Skeletal muscle tissue (tissue), 4 donors: Measurements from ENCODE around the gene LYPD3. TPM values are rescaled to one million over a fixed set of nuclear protein-coding genes. Genes with fewer than 3 reads are reported as not detected.

Source experiments
- H3K27ac ChIP-seq: one replicate; pipeline ENCODE4 v1.7.0; 2013; ENCODE audit warnings: mild to moderate bottlenecking, low read depth, low read length, inconsistent platforms
- H3K27me3 ChIP-seq, 3 donors: one replicate each; pipeline ENCODE4 v1.7.0; 2013; ENCODE audit warnings: low read length in 3 of 3; ENCODE audit not compliant: control insufficient read depth in 3 of 3, insufficient read depth in 3 of 3
- H3K36me3 ChIP-seq, 3 donors: one replicate each; pipeline ENCODE4 v1.7.0; 2013; ENCODE audit warnings: low read length in 3 of 3; ENCODE audit not compliant: control insufficient read depth in 3 of 3, insufficient read depth in 3 of 3
- H3K4me1 ChIP-seq, 3 donors: one replicate each; pipeline ENCODE4 v1.7.0; 2013; ENCODE audit warnings: low read length in 3 of 3, mild to moderate bottlenecking in 3 of 3; ENCODE audit not compliant: control insufficient read depth in 3 of 3, insufficient read depth in 3 of 3
- H3K4me3 ChIP-seq, 3 donors: one replicate each; pipeline ENCODE4 v1.7.0; 2013; ENCODE audit warnings: low read length in 3 of 3
- H3K9ac ChIP-seq, 3 donors: one replicate each; pipeline ENCODE4 v1.7.0; 2013; ENCODE audit warnings: low read length in 3 of 3, mild to moderate bottlenecking in 3 of 3, moderate library complexity in 2 of 3, low read depth in 1 of 3
- H3K9me3 ChIP-seq, 3 donors: one replicate each; pipeline ENCODE4 v1.7.0; 2013; ENCODE audit warnings: low read length in 3 of 3; ENCODE audit not compliant: control insufficient read depth in 3 of 3
- total RNA-seq: library from RNA; depleted of rRNA; stranded (reverse); fragments of >200 nt; gene quantifications from one replicate; pipeline ENCODE4 v1.2.3, GENCODE V29; 2014
- donor health status: Osteomylitis.

The LYPD3 gene
- total RNA-seq, 1 donor from 2014 or later, result not detected

DNA sequence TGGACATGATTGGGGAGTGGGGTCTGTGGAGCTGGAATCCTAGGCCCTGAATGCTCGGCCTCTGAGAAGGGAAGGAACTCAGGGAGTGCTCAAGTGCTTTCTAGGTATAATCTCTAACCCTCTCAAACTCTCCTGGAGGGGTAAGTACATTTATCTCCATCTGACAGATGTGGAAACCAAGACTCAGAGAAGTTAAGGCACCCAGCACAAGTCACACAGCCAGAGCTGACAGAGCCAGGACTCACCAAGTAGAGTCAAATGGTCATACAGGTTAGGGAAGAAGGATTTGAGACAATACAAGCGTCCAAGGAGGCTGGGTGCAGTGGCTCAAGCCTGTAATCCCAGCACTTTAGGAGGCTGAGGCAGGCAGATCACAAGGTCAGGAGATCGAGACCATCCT is 12.9 kb upstream of the LYPD3 start:
- Histone ChIP-seq H3K9ac (no peak overlapping the region), H3K4me1 (peaks cover 3 to 9% (median 8%) of the 10 kb centered on the region in 3 donors), H3K27me3 (no peaks in the 10 kb centered on the region), H3K4me3 (no peak overlapping the region), H3K36me3 (peaks cover 0 to 2% (median 0%) of the 10 kb centered on the region in 3 donors), H3K9me3 (no peaks in the 10 kb centered on the region), H3K27ac (no peak overlapping the region)

GRCh38 chr19:43476606-43477005 is 11.2 kb upstream of the LYPD3 start:
- Histone ChIP-seq H3K27me3 (no peaks in the 10 kb centered on the region), H3K9me3 (no peaks in the 10 kb centered on the region), H3K4me3 (no peak overlapping the region), H3K36me3 (peaks cover 0 to 2% (median 0%) of the 10 kb centered on the region in 3 donors), H3K9ac (no peak overlapping the region), H3K27ac (no peak overlapping the region), H3K4me1 (peaks cover 3 to 9% (median 8%) of the 10 kb centered on the region in 3 donors)

- no peaks in the 10 kb centered on the region for H3K9me3 ChIP-seq
- peaks cover 0 to 2% (median 0%) of the 10 kb centered on the region in 3 donors for H3K36me3 ChIP-seq
- no peaks in the 10 kb centered on the region for H3K27me3 ChIP-seq
- peak overlapping the region; percentile 59 for H3K27ac ChIP-seq
- peak overlapping the region; percentile 63 to 73 (median 70) for H3K4me3 ChIP-seq
- peak overlapping the region in 2 of 3 donors; percentile 46 to 60 for H3K9ac ChIP-seq
- H3K4me1 ChIP-seq, result peaks cover 3 to 9% (median 8%) of the 10 kb centered on the region in 3 donors
These were observed 9.7 kb upstream of the LYPD3 start for GRCh38 chr19:43474986-43475705.

DNA sequence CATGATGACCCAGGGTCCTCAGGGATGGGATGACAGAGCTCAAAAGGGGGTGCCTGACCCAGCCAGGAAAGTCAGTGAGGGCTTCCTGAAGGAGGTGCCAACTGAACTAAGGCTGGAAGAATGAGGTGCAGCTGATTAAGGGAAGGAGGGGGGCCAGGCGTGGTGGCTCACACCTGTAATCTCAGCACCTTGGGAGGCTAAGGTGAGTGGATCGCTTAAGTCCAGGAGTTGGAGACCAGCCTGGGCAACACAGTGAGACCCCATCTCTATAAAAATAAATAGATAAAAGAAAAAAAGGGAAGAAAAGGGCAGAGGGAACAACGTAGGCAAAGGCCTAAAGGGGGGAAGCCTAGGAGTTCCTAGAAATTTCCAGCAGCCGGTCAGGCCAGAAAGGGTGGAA is 9.1 kb upstream of the LYPD3 start:
- Histone ChIP-seq H3K36me3 (peaks cover 0 to 2% (median 0%) of the 10 kb centered on the region in 3 donors), H3K9me3 (no peaks in the 10 kb centered on the region), H3K9ac (peak overlapping the region in 1 of 3 donors; percentile 60), H3K27me3 (no peaks in the 10 kb centered on the region), H3K4me3 (no peak overlapping the region), H3K27ac (no peak overlapping the region), H3K4me1 (peaks cover 3 to 9% (median 8%) of the 10 kb centered on the region in 3 donors)

DNA sequence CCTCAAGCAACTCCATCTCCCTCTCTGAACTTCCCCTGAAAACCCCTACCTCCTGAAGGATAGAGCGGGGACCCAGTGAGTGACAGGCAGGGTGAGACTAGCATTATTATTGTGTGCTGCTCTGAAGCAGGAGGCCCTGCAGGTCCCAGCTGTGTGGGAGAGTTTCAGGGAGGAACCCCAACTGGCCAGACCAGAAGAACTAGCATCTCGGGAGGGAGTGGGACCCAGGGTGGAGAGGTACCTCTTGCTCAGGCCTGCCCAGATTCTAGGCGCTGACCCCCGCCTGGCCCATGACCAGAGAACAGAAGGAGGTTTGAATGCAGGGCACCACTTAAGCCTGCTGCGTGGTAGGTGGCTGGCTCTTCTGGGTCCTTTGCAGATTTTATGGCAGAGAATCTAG is 5.7 kb upstream of the LYPD3 start:
- Histone ChIP-seq H3K9me3 (no peaks in the 10 kb centered on the region), H3K27ac (no peak overlapping the region), H3K27me3 (peaks cover under 1 to 6% (median 1%) of the 10 kb centered on the region in 3 donors), H3K36me3 (no peaks in the 10 kb centered on the region), H3K4me3 (no peak overlapping the region), H3K4me1 (peaks cover 3 to 9% (median 8%) of the 10 kb centered on the region in 3 donors), H3K9ac (no peak overlapping the region)

GRCh38 chr19:43470288-43470687 is 4.9 kb upstream of the LYPD3 start:
- Histone ChIP-seq H3K4me1 (peaks cover under 1 to 7% (median 6%) of the 10 kb centered on the region in 3 donors), H3K36me3 (no peaks in the 10 kb centered on the region), H3K4me3 (no peak overlapping the region), H3K27ac (no peak overlapping the region), H3K9me3 (no peaks in the 10 kb centered on the region), H3K9ac (no peak overlapping the region), H3K27me3 (peaks cover 8 to 14% (median 9%) of the 10 kb centered on the region in 3 donors)

DNA sequence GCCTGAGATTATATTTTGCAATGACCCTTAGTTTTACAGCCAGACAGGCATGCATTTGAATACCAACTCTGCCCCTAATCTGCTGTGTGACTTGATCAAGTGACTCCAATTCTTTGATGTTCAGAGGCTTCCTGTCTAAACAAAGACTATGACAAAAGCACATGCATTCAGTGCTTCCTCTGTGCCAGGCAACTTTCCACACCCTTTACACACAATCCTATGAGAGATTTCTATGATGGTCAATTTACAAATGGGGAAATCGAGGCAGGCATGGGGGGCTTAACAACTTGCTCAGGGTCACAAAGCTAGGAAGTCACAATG is 3.7 kb upstream of the LYPD3 start:
- H3K27ac ChIP-seq, result no peak overlapping the region
- no peak overlapping the region for H3K9ac ChIP-seq
- H3K9me3 ChIP-seq, result no peaks in the 10 kb centered on the region
- no peak overlapping the region for H3K4me3 ChIP-seq
- no peaks in the 10 kb centered on the region for H3K36me3 ChIP-seq
- peaks cover 13 to 23% (median 19%) of the 10 kb centered on the region in 3 donors for H3K27me3 ChIP-seq
- peaks cover 3 to 5% (median 4%) of the 10 kb centered on the region in 3 donors for H3K4me1 ChIP-seq

DNA sequence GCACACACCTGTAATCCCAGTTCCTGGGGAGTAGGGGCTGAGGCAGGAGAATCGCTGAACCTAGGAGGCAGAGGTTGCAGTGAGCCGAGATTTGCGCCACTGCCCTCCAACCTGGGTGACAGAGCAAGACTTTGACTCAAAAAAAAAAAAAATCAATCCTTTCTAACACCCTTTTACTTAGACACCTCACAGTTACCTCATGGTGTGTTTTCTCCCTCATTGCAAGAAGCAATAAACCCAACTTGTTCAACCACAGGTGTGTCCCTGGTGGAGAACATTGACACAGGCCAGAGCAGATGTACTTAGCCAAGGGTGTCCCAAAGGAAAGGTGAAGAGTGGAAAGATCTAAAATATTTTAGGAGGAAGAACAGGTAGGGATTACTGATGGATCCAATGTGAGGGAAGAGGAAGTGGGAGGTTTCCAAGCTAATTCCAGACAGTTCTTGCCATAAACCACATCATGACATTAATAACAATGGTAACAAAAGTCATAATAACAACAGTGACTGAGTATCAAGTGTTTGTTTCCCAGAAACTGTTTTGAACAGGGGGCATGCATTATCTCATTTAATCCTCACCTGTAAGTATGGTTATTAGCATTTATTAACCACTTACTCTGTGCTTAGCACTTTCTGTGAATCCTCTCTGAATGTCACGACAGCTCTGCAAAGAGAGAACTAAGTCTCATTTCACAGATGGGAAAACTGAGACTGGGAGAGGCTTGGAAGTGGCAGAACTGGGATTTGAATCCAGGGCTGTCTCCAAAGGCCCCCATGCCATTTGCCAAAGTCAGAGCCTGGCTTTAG is 3.1 kb upstream of the LYPD3 start:
- Histone ChIP-seq H3K9ac (no peak overlapping the region), H3K36me3 (no peaks in the 10 kb centered on the region), H3K9me3 (no peaks in the 10 kb centered on the region), H3K4me3 (no peak overlapping the region), H3K4me1 (peaks cover 9 to 11% (median 9%) of the 10 kb centered on the region in 3 donors), H3K27me3 (peaks cover 13 to 29% (median 20%) of the 10 kb centered on the region in 3 donors), H3K27ac (no peak overlapping the region)

DNA sequence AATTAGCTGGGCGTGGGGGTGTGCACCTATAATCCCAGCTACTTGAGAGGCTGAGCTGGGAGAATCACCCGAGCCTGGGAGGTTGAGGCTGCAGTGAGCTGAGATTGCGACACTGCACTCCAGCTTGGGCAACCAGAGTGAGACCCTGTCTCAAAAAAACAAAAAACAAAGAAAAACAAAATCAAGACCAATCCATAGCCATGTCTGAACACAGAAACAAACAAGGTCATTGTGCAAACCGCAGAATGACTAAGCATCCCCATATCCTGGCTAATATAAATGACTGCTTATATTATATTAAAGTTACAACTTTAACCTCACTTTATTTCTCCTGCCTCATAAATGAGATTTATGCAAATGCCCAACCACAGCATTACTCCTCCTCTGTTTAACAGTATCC is 2.3 kb upstream of the LYPD3 start:
- H3K9me3 ChIP-seq, result no peaks in the 10 kb centered on the region
- peaks cover 12 to 17% (median 14%) of the 10 kb centered on the region in 3 donors for H3K4me1 ChIP-seq
- H3K4me3 ChIP-seq, result no peak overlapping the region
- peaks cover 13 to 35% (median 24%) of the 10 kb centered on the region in 3 donors for H3K27me3 ChIP-seq
- no peak overlapping the region for H3K27ac ChIP-seq
- no peak overlapping the region for H3K9ac ChIP-seq
- H3K36me3 ChIP-seq, result no peaks in the 10 kb centered on the region

DNA sequence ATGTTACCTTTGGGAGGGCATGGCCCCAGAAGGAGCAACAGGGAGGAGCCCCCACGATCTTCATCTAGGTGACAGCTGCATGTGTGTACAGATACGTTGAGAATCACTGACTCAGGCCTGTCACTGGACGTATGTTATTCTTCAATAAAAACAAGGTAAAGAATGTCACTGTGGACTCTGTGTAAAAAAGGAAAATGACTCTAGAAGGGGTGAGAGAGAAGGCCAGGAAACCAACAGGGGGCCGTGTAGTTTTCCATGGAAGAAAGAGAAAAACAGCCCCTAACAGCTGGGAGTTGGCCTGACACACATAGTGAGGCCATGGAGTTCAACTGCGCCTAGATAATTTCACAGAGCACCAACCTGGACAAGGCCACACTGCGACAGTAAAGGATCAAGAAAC is 1.9 kb upstream of the LYPD3 start:
- Histone ChIP-seq H3K27ac (no peak overlapping the region), H3K9me3 (no peaks in the 10 kb centered on the region), H3K4me3 (no peak overlapping the region), H3K36me3 (no peaks in the 10 kb centered on the region), H3K9ac (no peak overlapping the region), H3K4me1 (peaks cover 13 to 18% (median 14%) of the 10 kb centered on the region in 3 donors), H3K27me3 (peaks cover 13 to 35% (median 24%) of the 10 kb centered on the region in 3 donors)
